Gastroesophageal sphincter (tissue), 3 donors: ENCODE results near the gene CTSA.

Experiments used
- CTCF ChIP-seq, 4 experiments: fragments of 200-600 bp in 2 of 4; fragments of 450-650 bp in 2 of 4; sonication (generic) in 1 of 4; IDR thresholded peaks; one replicate each; pipeline ENCODE4 v1.5.1; 2017 to 2019; ENCODE audit warnings: antibody characterized with exemption in 4 of 4, mild to moderate bottlenecking in 2 of 4, moderate library complexity in 2 of 4
- EP300 ChIP-seq: sonication (generic); formaldehyde crosslinking; IDR thresholded peaks from one replicate; pipeline ENCODE4 v1.6.1; 2017; ENCODE audit warnings: antibody characterized with exemption, mild to moderate bottlenecking
- POLR2A ChIP-seq, 2 donors: fragments of 450-650 bp; IDR thresholded peaks; one replicate each; pipeline ENCODE4 v1.6.1; 2017; ENCODE audit warnings: antibody characterized with exemption in 2 of 2, mild to moderate bottlenecking in 2 of 2, moderate library complexity in 1 of 2
- POLR2AphosphoS5 ChIP-seq: sonication (generic); formaldehyde crosslinking; IDR thresholded peaks from one replicate; pipeline ENCODE4 v1.6.1; 2017; ENCODE audit warnings: antibody characterized with exemption

- no peak for TF ChIP-seq POLR2A (IDR thresholded peaks at IDR 0.05)
- TF ChIP-seq CTCF (IDR thresholded peaks at IDR 0.05) = no peak
- TF ChIP-seq POLR2AphosphoS5 = no peak
- no peak for TF ChIP-seq EP300
These were observed 13.7 kb downstream of the CTSA start for GRCh38 chr20:45904583-45905504.
